SK-N-SH (cell line): ENCODE measurements around the gene NSL1.

Source experiments
- CTCF ChIP-seq: fragments of 200-600 bp; sonication (generic); IDR thresholded peaks from 2 replicates; pipeline ENCODE4 v1.6.1; 2017; ENCODE audit warnings: antibody characterized with exemption, mild to moderate bottlenecking, moderate library complexity
- EZH2phosphoT487 ChIP-seq: fragments of 200-600 bp; sonication (generic); IDR thresholded peaks from 2 replicates; pipeline ENCODE4 v1.6.1; 2017; ENCODE audit warnings: low read depth, mixed run types, mild to moderate bottlenecking, antibody characterized with exemption, moderate library complexity, borderline replicate concordance
- GATA2 ChIP-seq: sonication (generic); formaldehyde crosslinking; IDR thresholded peaks from 2 replicates; pipeline ENCODE4 v1.5.0; 2020; ENCODE audit warnings: mild to moderate bottlenecking, missing genetic modification reagents
- JUND ChIP-seq: IDR thresholded peaks from 2 replicates; pipeline ENCODE4 v1.4.0; 2012
- NRF1 ChIP-seq: IDR thresholded peaks from 2 replicates; pipeline ENCODE4 v1.6.1; 2012; ENCODE audit warnings: low read depth, mild to moderate bottlenecking, low read length
- POLR2AphosphoS5 ChIP-seq: IDR thresholded peaks from 2 replicates; pipeline ENCODE4 v1.6.1; 2012; ENCODE audit warnings: low read depth, low read length
- RCOR1 ChIP-seq: fragments of 150-350 bp; IDR thresholded peaks from 2 replicates; pipeline ENCODE4 v1.6.1; 2017; ENCODE audit warnings: antibody characterized with exemption, low read length
- RFX5 ChIP-seq: IDR thresholded peaks from 2 replicates; pipeline ENCODE4 v1.6.1; 2012; ENCODE audit warnings: mild to moderate bottlenecking, improper control_type of control experiment, low read length
- YY1 ChIP-seq: IDR thresholded peaks from 2 replicates; pipeline ENCODE4 v1.4.0; 2012; ENCODE audit warnings: low read depth, mild to moderate bottlenecking
- TF ChIP-seq, protein P1 (sequence below): fragments of 150-350 bp; IDR thresholded peaks from 2 replicates; pipeline ENCODE4 v1.6.1; 2017; ENCODE audit warnings: antibody characterized with exemption, low read length, low read depth, borderline replicate concordance
- TF ChIP-seq, protein P2 (sequence below): IDR thresholded peaks from 2 replicates; pipeline ENCODE4 v1.4.0; 2012; ENCODE audit warnings: low read depth, borderline replicate concordance

DNA sequence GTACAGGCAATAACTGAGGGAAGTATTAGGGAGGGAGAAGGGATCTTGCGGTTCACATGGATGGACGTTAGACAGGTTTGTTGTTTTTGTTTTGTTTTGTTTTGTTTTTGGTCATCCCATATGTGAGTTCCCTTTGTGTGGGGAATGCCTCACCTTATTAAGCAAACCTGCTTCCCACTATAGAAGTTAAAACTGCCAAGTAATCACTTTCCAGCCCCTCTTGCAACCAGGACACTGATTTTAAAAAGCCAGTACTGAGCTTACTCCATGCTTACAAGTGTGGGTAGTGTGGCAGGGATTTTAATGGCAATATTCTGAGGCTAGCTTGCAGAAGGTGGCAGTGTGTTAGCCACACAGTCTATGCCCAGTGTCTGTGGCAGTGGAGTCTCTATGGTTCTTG, 29.4 kb upstream of the NSL1 start:
- TF ChIP-seq EZH2phosphoT487 (no peak), RCOR1 (no peak), JUND (no peak), CTCF (no peak), YY1 (no peak), POLR2AphosphoS5 (no peak), RFX5 (no peak), NRF1 (no peak), GATA2 (CRISPR knock-in tag) (no peak)
- TF ChIP-seq, protein P1, sequence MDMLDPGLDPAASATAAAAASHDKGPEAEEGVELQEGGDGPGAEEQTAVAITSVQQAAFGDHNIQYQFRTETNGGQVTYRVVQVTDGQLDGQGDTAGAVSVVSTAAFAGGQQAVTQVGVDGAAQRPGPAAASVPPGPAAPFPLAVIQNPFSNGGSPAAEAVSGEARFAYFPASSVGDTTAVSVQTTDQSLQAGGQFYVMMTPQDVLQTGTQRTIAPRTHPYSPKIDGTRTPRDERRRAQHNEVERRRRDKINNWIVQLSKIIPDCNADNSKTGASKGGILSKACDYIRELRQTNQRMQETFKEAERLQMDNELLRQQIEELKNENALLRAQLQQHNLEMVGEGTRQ: no peak
- TF ChIP-seq, protein P2, sequence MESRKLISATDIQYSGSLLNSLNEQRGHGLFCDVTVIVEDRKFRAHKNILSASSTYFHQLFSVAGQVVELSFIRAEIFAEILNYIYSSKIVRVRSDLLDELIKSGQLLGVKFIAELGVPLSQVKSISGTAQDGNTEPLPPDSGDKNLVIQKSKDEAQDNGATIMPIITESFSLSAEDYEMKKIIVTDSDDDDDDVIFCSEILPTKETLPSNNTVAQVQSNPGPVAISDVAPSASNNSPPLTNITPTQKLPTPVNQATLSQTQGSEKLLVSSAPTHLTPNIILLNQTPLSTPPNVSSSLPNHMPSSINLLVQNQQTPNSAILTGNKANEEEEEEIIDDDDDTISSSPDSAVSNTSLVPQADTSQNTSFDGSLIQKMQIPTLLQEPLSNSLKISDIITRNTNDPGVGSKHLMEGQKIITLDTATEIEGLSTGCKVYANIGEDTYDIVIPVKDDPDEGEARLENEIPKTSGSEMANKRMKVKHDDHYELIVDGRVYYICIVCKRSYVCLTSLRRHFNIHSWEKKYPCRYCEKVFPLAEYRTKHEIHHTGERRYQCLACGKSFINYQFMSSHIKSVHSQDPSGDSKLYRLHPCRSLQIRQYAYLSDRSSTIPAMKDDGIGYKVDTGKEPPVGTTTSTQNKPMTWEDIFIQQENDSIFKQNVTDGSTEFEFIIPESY: no peak
